ENCODE data around the gene EML3.

The EML3 gene

GRCh38 chr11:62575156-62575555, 37.4 kb downstream of the EML3 start:
- Histone ChIP-seq H2AK5ac (ENCODE audit: low read length, severe bottlenecking) (peak overlapping the region; percentile 95), H3K14ac (ENCODE audit: low read length in 2 of 2) (peak overlapping the region in 1 of 2 experiments; percentile 84), H4K91ac (ENCODE audit: low read length) (peak overlapping the region; percentile 98), H3K4me3 (ENCODE audit: insufficient read depth in 1 of 2, low read depth in 1 of 2, low read length in 2 of 2) (peak overlapping the region; percentile 70 to 91), H3K79me1 (replicated peaks; ENCODE audit: low read length, poor library complexity, severe bottlenecking) (peaks cover 13% of the 10 kb centered on the region), H3K4me1 (ENCODE audit: control insufficient read depth, insufficient read depth, low read depth, low read length) (peaks cover 26% of the 10 kb centered on the region), H3K4me2 (ENCODE audit: low read length, poor library complexity, severe bottlenecking) (peak overlapping the region; percentile 81), H2BK12ac (ENCODE audit: low read length in 2 of 2) (peak overlapping the region; percentile 40 to 59), H2BK5ac (ENCODE audit: low read depth, low read length, poor library complexity, severe bottlenecking) (no peak overlapping the region), H3K27ac (ENCODE audit: low read length, poor library complexity, severe bottlenecking) (peak overlapping the region; percentile 95), H3K18ac (ENCODE audit: low read depth in 1 of 2, low read length in 2 of 2) (peak overlapping the region; percentile 79 to 86), H3K23ac (ENCODE audit: low read length in 2 of 2) (peak overlapping the region in 1 of 2 experiments; percentile 94), H3K36me3 (ENCODE audit: control insufficient read depth in 1 of 2, insufficient read depth in 2 of 2, low read depth in 1 of 2, low read length in 2 of 2) (peaks cover 49 to 64% of the 10 kb centered on the region in 2 experiments), H3K9ac (ENCODE audit: low read length) (peak overlapping the region; percentile 98), H4K8ac (ENCODE audit: low read length) (peak overlapping the region; percentile 94), H3K9me3 (ENCODE audit: control insufficient read depth, low read length) (no peaks in the 10 kb centered on the region), H2AFZ (ENCODE audit: low read depth, low read length) (no peak overlapping the region), H3K27me3 (ENCODE audit: control insufficient read depth in 1 of 2, insufficient read depth in 1 of 2, low read length in 2 of 2) (no peaks in the 10 kb centered on the region), H2BK120ac (ENCODE audit: low read depth, low read length) (peak overlapping the region; percentile 55), H2BK15ac (ENCODE audit: low read depth, poor library complexity, severe bottlenecking) (peak overlapping the region; percentile 55), H3K4ac (ENCODE audit: low read depth in 1 of 2, low read length in 2 of 2) (peak overlapping the region; percentile 76 to 97)
- no peak for DNase-seq
- 78% methylated on average over 17 of the region's 17 CpGs for WGBS

DNA sequence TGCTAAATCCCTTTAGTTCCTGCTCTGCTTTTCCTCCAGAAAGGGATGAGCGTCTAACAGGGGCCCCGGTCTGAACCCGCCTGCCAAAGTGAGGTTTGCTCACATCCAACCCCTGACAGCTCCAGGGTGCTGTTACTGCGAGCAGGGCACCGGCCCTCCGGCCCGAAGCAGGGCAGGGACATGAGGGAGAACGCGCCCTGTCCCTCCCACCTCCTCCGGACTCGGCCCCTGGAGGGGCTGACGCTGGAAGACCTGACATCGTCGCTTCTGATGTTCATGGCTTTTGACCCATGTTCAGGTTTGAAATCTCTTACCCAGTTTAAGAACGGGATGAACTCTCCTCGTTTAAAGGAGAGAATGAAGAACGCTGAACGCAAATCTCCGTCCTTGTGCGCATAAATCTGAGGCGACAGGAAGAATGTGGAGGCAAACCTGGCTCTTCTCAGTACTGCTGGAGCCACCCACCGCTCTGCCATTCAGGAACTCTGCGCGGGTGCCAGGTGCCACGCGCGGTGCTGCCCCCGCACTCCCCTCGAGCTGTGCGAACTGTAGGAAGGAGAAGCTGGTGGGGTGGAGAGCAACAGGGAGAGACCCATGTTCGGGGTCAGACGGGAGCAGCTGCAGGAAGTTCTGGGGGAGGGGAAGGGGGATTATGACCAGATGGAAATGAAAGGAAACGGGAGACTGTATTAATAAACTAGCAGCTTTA, 38.1 kb downstream of the EML3 start:
- H3K9me3 ChIP-seq (ENCODE audit: control insufficient read depth, low read length) = no peaks in the 10 kb centered on the region
- H3K36me3 ChIP-seq (ENCODE audit: control insufficient read depth in 1 of 2, insufficient read depth in 2 of 2, low read depth in 1 of 2, low read length in 2 of 2) = peaks cover 52 to 68% of the 10 kb centered on the region in 2 experiments
- peak overlapping the region; percentile 80 for H2BK120ac ChIP-seq (ENCODE audit: low read depth, low read length)
- peak overlapping the region in 1 of 2 experiments; percentile 85 for H3K23ac ChIP-seq (ENCODE audit: low read length in 2 of 2)
- H2BK15ac ChIP-seq (ENCODE audit: low read depth, poor library complexity, severe bottlenecking) = peak overlapping the region; percentile 60
- H3K79me1 ChIP-seq (replicated peaks; ENCODE audit: low read length, poor library complexity, severe bottlenecking) = peaks cover 13% of the 10 kb centered on the region
- peak overlapping the region in 1 of 2 experiments; percentile 76 for H2BK12ac ChIP-seq (ENCODE audit: low read length in 2 of 2)
- peak overlapping the region; percentile 91 for H2BK5ac ChIP-seq (ENCODE audit: low read depth, low read length, poor library complexity, severe bottlenecking)
- peak overlapping the region; percentile 81 for H3K4me2 ChIP-seq (ENCODE audit: low read length, poor library complexity, severe bottlenecking)
- H3K4ac ChIP-seq (ENCODE audit: low read depth in 1 of 2, low read length in 2 of 2) = peak overlapping the region; percentile 94 to 98
- H3K4me1 ChIP-seq (ENCODE audit: control insufficient read depth, insufficient read depth, low read depth, low read length) = peaks cover 26% of the 10 kb centered on the region
- peak overlapping the region; percentile 86 to 99 for H3K18ac ChIP-seq (ENCODE audit: low read depth in 1 of 2, low read length in 2 of 2)
- H4K91ac ChIP-seq (ENCODE audit: low read length) = peak overlapping the region; percentile 95
- peak overlapping the region; percentile 95 for H3K27ac ChIP-seq (ENCODE audit: low read length, poor library complexity, severe bottlenecking)
- H3K14ac ChIP-seq (ENCODE audit: low read length in 2 of 2) = peak overlapping the region; percentile 22 to 96
- WGBS = 3% methylated on average over 33 of the region's 33 CpGs
- H3K27me3 ChIP-seq (ENCODE audit: control insufficient read depth in 1 of 2, insufficient read depth in 1 of 2, low read length in 2 of 2) = no peaks in the 10 kb centered on the region
- no peak overlapping the region for H2AFZ ChIP-seq (ENCODE audit: low read depth, low read length)
- H4K8ac ChIP-seq (ENCODE audit: low read length) = peak overlapping the region; percentile 96
- no peak for DNase-seq
- peak overlapping the region; percentile 98 for H3K9ac ChIP-seq (ENCODE audit: low read length)
- peak overlapping the region; percentile 83 for H2AK5ac ChIP-seq (ENCODE audit: low read length, severe bottlenecking)
- peak overlapping the region; percentile 70 to 91 for H3K4me3 ChIP-seq (ENCODE audit: insufficient read depth in 1 of 2, low read depth in 1 of 2, low read length in 2 of 2)

DNA sequence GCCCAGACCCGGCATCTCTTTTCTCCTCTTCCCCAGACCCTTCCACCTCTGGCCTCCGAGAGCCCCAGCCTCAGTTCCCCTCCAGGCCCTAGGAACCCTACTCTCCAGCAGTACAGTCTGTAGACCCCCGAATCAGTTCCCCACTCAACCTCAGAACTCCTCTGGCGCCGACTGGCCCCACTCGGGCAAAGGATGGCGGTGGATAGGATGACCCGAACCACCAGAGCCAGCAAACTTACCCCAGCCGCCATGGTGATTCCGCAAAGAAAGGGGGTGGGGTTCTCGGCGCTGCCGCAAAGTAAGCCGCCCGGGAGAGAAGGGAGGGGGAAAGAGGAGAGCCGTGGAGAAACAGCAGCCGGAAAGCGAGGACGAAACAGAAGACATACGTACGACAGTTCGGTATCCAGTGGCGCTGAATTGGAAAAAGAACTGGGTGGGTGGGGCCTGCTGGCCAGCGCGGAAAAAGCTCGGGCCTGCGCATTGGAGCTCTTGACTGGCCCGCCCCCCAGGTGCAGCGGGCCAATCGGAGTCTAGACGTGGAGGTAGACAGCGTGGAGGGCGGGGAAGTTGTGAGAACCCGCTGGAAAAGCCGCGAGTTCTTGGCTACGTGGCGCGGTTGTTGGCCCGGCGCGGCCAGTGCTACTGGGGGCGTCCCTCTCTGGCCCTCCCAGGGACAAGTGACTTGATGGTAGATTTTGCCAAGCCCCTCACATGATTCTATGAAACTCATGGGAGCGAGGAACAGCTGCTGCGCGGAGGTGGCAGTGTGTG, 38.8 kb downstream of the EML3 start, which contains the start of gene EEF1G:
EEF1G (minus strand) TSS at position 300 of the 771 bp plus-strand sequence; CDS start at position 251, 49 bp downstream.
- peaks cover 13% of the 10 kb centered on the region for H3K79me1 ChIP-seq (replicated peaks; ENCODE audit: low read length, poor library complexity, severe bottlenecking)
- H3K9me3 ChIP-seq (ENCODE audit: control insufficient read depth, low read length) = no peaks in the 10 kb centered on the region
- H3K4me3 ChIP-seq (ENCODE audit: insufficient read depth in 1 of 2, low read depth in 1 of 2, low read length in 2 of 2) = peak within 1 kb of the TSS; percentile 86 to 96
- under 1% methylated on average over 45 of the region's 46 CpGs for WGBS
- H4K91ac ChIP-seq (ENCODE audit: low read length) = peak within 1 kb of the TSS; percentile 95
- H3K36me3 ChIP-seq (ENCODE audit: control insufficient read depth in 1 of 2, insufficient read depth in 2 of 2, low read depth in 1 of 2, low read length in 2 of 2) = peaks cover 55 to 68% of the 10 kb centered on the region in 2 experiments
- peak within 1 kb of the TSS; percentile 22 to 96 for H3K14ac ChIP-seq (ENCODE audit: low read length in 2 of 2)
- H3K4me1 ChIP-seq (ENCODE audit: control insufficient read depth, insufficient read depth, low read depth, low read length) = peaks cover 25% of the 10 kb centered on the region
- peak within 1 kb of the TSS; percentile 82 for H2BK120ac ChIP-seq (ENCODE audit: low read depth, low read length)
- peak within 1 kb of the TSS; percentile 95 for H3K27ac ChIP-seq (ENCODE audit: low read length, poor library complexity, severe bottlenecking)
- H2BK15ac ChIP-seq (ENCODE audit: low read depth, poor library complexity, severe bottlenecking) = peak within 1 kb of the TSS; percentile 75
- H3K9ac ChIP-seq (ENCODE audit: low read length) = peak within 1 kb of the TSS; percentile 98
- no peaks in the 10 kb centered on the region for H3K27me3 ChIP-seq (ENCODE audit: control insufficient read depth in 1 of 2, insufficient read depth in 1 of 2, low read length in 2 of 2)
- H3K4me2 ChIP-seq (ENCODE audit: low read length, poor library complexity, severe bottlenecking) = peak within 1 kb of the TSS; percentile 93
- peak within 1 kb of the TSS in 1 of 2 experiments; percentile 85 for H3K23ac ChIP-seq (ENCODE audit: low read length in 2 of 2)
- H2AK5ac ChIP-seq (ENCODE audit: low read length, severe bottlenecking) = peak within 1 kb of the TSS; percentile 86
- H2BK5ac ChIP-seq (ENCODE audit: low read depth, low read length, poor library complexity, severe bottlenecking) = peak within 1 kb of the TSS; percentile 94
- peak within 1 kb of the TSS in 1 of 2 experiments; percentile 76 for H2BK12ac ChIP-seq (ENCODE audit: low read length in 2 of 2)
- peak within 1 kb of the TSS; percentile 96 for H4K8ac ChIP-seq (ENCODE audit: low read length)
- H3K18ac ChIP-seq (ENCODE audit: low read depth in 1 of 2, low read length in 2 of 2) = peak within 1 kb of the TSS; percentile 93 to 99
- H2AFZ ChIP-seq (ENCODE audit: low read depth, low read length) = no peak within 1 kb of the TSS
- peak; percentile 100 for DNase-seq
- peak within 1 kb of the TSS; percentile 94 to 98 for H3K4ac ChIP-seq (ENCODE audit: low read depth in 1 of 2, low read length in 2 of 2)

All from mesenchymal stem cell (in vitro differentiated cells and primary cell).